Transverse colon (tissue), 3 donors: ENCODE measurements around the gene WDR27.

Experiments
- EP300 ChIP-seq: sonication (generic); formaldehyde crosslinking; IDR thresholded peaks from one replicate; pipeline ENCODE4 v1.6.1; 2017; ENCODE audit warnings: antibody characterized with exemption, low read depth
- POLR2A ChIP-seq: fragments of 450-650 bp; IDR thresholded peaks from one replicate; pipeline ENCODE4 v1.6.1; 2016; ENCODE audit warnings: antibody characterized with exemption, mild to moderate bottlenecking, moderate library complexity
- TF ChIP-seq, protein P1 (sequence below), 5 experiments: fragments of 200-600 bp in 3 of 5; fragments of 450-650 bp in 2 of 5; sonication (generic) in 3 of 5; IDR thresholded peaks; 1 replicate in 2 of 5; 2 replicates in 3 of 5; pipeline ENCODE4 v1.5.1; 2016 to 2017; ENCODE audit warnings: antibody characterized with exemption in 5 of 5, inconsistent platforms in 3 of 5, mild to moderate bottlenecking in 2 of 5, moderate library complexity in 1 of 5

DNA sequence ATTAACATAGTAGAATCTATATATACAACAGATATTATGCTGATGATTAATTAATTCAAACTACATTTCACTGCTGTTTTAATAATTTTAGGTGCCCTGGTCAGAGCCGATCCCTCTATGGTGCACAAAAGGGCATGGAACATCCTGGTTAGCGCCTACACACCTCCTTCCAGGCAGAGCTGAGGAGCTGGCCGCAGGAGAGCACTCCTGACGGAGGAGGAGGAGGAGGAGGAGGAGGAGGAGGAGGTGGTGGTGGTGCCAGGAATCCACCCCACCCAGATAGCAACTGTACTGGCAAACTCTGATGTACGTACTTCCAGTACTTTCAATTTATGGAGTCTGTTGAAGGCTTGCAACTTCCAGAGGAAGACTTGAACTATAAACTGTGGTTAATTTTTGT is 244.1 kb downstream of the WDR27 start:
- TF ChIP-seq EP300, result no peak
- TF ChIP-seq, protein P1, sequence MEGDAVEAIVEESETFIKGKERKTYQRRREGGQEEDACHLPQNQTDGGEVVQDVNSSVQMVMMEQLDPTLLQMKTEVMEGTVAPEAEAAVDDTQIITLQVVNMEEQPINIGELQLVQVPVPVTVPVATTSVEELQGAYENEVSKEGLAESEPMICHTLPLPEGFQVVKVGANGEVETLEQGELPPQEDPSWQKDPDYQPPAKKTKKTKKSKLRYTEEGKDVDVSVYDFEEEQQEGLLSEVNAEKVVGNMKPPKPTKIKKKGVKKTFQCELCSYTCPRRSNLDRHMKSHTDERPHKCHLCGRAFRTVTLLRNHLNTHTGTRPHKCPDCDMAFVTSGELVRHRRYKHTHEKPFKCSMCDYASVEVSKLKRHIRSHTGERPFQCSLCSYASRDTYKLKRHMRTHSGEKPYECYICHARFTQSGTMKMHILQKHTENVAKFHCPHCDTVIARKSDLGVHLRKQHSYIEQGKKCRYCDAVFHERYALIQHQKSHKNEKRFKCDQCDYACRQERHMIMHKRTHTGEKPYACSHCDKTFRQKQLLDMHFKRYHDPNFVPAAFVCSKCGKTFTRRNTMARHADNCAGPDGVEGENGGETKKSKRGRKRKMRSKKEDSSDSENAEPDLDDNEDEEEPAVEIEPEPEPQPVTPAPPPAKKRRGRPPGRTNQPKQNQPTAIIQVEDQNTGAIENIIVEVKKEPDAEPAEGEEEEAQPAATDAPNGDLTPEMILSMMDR (IDR thresholded peaks at IDR 0.05), result no peak
- TF ChIP-seq POLR2A, result no peak
